HG03175 (cell line): ENCODE data around the gene SRPK3.
"Not testable (repeated sequence)": the region's sequence is repeated elsewhere in the genome, so short reads cannot be mapped to it uniquely, and the experiment has no call there.

ENCODE experiments used
- ATAC-seq: cut with Tn5 transposase; IDR thresholded peaks from one replicate; pipeline ENCODE4 v1.9.1; 2021; ENCODE audit warnings: mild to moderate bottlenecking, moderate library complexity; ENCODE audit not compliant: unreplicated experiment

SRPK3 gene

DNA sequence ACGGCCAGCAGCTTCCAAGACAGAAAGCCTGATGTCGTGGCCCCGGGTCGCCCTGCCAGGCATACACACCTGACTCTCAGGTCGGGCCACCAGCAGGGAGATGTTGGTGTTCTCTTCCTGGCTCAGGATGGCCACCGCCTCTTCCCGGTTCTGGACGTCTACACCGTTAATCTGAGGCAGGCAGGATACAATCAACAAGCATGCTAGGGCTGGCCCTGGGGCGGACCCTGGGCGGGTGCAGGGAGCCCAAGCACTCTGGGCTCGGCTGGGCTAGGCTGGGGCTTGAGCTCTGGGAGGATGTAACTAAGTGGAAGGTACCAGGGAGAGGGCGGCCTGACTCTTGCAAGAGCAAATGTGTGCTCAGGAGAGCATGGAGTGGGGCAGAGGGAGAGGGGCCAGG lies 24.6 kb downstream of the SRPK3 start:
- ATAC-seq, result no peak

DNA sequence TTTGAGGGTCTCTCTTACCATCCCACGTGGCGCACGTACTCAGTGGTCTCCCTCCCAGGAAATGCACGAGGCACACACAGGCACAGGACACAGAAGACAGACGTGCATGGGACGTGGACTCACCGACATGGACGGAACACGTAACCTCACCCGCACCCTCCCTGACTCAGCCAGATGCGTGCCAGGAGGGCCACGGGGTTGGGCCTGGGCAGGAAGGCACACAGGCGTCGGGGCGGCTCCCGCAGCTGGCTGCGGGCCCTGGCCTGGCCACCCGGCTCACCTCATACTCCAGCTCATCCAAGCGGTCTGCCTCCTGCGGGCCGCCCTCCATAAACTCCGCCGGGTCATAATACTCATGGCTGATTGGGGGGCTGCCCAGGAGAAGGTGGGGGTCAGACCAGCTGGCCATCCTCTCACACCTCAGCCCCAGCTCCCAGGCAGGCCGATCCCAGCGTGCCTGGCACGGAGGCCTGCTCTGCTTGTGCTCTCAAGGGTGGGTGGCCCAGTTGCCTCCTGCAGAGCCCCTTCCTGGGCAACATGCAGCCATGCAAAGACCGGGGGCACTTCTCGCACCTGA lies 26.2 kb downstream of the SRPK3 start:
- ATAC-seq, result no peak

DNA sequence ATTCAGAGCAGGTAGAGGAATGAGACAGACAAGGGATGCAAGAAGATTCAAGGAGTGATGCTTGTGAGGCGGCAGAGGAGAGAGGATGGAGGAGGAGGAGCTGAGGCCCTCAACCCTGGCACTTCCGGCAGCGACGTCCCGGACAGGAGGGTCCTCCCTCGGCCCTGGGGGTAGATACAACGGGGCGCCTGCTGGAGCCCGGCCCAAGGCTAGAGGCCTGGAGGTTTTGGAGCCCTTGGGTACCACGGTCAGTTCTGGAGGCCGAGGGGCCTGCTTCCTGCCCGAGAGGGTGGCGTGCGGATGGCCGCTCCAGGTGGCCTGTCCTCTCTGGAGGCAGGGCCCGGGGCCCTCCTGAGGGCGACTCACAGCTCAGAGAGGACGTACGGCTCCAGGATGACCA lies 27.1 kb downstream of the SRPK3 start:
- no peak for ATAC-seq

DNA sequence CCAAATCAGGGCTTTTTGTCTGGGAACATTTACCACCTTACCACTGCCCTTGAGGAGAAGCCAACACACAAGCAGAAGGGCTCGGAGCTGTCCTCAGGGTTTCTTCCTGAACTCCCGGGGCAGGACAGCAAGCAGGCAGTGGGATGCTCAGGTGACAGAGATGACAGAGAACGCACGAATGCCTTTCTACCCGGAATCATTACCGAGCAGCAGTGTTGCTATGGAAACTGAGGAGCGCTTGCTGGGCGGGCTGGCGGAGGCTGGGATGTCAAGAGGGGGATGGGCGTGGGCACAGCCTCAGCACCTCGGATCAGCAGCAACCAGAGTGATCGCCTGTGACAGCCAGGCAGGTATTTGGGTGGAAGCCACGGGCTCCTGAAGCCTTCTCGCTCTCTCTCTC lies 31.4 kb downstream of the SRPK3 start:
- no peak for ATAC-seq

DNA sequence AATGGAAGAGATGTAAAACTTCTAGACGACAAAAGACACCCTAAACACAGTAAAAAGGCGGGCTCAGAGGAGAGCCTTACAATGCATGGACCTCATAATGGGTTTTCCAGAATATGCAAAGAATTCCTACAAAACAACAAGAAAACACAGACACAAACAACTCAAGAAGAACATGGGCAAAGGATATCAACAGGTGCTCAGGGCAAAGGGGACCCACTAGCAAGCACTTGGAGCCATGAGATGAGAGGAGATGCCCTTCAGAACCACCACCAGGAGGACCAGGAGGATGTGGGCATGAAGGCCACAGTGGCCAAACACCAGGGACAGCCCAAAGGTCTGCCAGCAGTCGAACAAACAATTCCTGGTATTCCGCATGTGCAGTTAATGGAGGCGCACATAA lies 32.3 kb downstream of the SRPK3 start:
- no peak for ATAC-seq

DNA sequence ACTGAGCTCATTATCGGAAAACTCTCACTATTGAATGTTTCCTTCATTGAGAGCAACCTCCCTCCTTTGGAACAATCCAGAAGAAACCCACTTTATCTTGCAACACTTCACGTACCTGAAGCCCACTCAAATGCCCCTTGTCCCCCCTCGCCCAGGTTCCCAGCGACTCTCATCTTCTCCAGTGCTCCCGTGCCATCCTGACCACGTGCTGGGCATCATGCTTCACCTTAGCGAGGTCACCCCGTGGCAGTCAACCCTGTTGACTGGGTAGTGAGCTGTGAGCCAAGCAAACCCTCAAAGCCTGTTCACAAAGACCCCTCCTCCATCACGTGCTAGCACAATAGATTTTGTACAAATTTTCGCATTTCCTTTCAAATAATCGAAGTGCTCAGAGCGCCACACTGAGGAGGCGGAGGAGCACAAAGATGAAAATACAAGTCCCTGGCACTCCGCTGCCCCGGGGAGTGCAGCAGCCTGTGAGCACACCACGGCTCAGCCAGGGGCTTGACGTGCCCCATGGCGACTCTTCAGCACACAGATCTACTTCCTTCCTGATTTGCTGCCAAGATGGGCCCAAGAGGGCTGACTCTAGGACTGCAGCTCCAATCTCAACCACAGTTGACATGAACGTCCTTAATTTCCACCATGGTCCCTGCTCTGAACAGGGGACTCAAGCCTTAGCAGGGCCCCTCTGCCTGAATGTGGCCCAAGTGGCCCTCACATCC lies 33.9 kb downstream of the SRPK3 start:
- ATAC-seq, result no peak

DNA sequence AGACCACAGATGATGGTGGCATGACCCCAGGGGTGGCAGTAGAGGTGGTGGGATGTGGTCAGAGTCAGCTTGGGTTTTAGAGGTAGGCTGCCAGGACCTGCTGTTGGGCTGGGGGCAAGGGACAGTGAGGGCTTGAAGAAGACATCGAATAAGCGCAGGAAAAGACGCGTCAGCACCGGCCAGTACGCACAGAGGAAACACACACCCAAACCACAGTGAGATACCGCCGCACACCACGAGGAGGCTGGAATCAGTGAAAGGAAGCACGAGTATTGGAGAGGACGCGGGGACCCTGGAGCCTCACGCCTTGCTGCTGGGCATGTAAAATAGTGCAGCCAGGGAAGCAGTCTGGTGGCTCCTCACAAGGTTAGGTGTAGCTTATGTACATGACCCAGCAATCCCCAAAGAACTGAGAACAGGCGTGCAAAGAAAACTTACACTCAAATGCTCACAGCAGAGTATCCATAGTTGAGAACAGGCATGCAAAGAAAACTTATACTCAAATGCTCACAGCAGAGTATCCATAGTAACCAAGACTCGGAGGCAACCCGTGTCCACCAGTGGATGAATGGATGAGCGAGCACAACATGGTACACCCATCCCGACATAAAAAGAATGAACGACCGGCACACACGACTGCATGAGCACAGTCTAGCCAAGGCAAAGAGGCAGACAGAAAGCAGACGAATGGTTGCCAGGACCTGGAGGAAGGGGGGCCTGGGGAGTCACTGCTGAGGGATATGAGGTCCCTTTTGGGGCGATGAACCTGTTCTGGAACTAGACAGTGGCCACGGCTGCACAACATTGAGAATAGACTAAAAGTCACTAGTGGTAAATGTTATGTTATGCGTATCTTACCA lies 36.2 kb downstream of the SRPK3 start:
- ATAC-seq, result no peak

DNA sequence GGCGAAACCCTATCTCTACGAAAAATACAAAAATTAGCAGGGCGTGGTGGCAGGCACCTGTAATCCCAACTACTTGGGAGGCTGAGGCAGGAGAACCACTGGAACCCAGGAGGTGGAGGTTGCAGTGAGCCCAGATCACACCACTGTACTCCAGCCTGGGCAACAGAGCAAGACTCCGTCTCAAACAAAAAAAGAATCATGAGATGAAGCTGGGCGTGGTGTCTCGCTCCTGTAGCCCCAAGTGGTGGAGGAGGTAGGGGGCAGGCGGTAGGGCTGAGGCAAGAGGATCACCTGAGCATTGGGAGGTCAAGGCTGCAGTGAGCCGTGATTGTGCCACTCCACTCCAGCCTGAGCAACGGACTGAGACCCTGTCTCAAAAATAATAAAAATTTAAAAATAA lies 37.2 kb downstream of the SRPK3 start:
- not testable (repeated sequence) for ATAC-seq

DNA sequence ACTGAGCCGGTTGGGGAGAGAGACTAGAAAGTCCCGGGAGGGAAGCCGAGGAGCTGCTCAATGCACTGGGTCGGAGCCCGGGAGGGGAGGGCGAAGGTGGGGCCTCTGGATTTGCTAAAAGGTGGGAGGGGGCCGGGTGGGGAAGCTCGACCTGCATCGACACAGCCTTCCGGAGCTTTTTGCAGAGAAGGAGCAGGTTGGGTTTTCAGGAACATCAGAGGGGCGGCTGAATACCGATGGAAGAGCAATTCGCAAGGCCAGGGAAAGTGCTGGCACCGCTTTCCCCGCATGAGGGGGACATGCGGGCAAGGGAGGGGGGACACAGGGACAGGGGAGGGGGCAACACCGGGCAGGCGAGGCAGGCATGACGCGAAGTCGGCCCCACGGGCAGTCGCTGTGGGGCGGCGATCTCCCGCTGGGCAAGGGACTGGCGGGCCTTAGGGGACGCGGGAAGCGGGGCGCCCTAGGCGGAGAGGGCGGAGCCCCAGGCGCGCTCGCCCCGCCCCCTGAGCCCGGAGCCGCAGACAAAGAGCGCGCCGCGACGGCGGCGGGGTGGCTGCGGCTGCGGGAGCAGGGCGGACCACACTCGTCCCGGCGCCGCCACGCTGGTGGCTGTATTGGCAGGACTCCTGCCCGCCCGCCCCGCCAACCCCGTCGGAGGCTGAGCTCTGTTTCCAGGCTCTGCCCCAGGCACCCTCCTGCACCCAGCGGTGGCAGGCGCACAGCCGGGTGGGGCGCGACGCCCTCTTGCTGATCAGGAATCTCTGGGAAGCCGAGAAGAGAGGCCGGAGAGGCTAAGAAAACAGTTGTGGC lies 37.9 kb downstream of the SRPK3 start:
- ATAC-seq, result no peak

DNA sequence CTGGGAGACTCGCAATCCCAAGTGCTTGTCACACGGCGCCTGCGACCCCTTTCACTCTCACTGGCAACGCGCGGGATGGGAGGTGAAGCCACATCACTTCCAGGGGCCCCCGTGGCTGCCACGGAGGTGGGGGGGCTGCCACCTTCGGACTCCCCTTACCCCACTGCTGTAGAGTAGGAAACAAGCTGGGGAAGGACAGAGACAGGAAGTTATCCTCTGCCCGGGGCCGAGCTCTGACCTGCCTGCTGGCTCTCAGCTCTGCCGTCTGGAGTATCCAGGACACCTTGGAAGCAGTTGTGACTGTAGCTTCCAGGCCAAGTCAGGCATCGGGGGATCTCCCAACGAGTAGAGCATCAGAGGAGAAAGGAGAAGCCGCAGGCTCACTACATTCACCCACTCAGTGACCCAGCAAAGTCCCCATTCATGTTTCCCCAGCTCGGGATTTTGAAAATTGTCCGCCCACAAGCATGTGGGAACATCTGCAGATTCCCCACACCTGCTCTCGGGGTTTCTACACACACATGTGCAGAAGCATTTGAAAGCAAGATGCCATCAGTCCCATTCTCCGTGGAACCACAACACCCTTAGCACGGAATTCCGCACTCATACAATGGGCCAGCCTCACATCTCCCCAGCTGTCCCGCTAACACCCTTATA lies 38.7 kb downstream of the SRPK3 start:
- ATAC-seq, result no peak

DNA sequence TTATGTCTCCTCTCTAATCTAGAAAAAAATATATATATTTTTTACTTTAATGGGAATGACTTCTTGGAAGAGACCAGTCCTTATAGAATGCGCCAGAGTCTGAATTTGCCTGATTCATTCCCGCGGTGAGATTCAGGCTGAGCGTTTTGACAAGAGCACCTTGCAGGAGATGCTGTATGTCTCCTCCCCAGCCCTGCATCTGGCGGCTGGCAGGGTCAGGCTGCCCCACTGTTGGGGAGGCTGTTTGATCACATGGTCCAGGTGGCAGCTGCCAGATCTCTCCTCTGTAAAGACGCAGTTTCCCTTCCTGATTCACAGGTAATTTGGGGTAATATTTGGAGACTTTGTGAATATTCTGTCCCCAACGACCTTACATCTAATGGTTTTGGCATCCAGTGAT lies 39.8 kb downstream of the SRPK3 start:
- ATAC-seq, result no peak

DNA sequence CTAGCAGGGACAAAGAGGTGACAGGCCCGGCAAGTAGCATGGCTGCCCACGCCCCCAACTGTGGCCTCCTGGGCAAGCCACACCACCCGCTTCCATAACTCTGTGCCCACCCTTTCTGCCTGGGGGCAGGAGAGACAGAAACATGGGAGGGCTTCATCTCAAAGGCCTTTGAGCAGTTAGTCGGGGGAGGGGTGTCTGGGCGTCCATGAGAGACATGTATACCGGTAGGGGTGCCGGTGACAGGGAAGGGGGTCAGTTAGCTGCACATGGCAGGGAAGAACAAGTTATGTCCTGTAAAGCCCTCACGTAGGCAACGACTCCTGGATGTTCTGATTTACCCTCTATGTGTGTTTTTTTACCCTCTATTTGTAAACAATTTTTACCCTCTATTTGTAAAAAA lies 40.2 kb downstream of the SRPK3 start:
- no peak for ATAC-seq

DNA sequence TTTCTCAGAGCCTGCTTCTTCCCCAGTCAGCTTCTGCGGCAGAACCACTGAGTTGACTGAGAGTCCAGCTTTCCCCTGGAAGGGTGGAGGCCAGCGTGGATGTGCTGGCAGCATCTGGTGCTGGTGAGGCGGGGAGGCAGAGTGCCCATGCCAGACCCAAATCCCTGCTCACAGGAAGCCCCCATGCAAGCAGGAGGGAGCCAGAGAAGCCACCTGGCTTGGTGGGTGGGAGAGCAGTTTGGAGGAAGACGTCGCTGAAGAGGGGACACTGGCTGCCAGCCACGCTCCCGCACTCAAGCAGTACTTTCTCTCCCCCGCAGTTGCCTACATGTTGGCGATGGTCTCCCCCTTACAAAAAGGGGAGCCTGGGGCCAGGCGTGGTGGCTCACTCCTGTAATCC lies 43.5 kb downstream of the SRPK3 start:
- no peak for ATAC-seq

DNA sequence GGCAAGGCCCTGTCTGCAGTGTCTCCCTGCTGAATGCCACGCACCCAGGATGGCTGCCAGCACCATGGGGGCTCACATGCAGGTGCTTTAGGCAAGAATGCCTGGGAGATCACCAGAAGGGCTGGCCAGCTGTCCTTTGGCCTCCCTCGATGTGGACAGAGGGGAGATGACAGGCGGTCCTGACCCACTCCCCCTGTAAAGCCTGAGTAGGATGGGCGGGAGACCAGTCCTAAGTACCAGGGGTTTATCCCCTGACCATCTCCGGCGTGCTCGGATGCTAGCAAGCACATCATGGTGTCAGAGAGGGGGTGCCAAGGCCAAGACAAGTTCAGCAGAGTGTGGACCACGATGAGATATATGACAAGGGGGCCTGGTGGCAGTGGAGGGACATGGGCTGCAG lies 44.2 kb downstream of the SRPK3 start:
- ATAC-seq, result no peak

DNA sequence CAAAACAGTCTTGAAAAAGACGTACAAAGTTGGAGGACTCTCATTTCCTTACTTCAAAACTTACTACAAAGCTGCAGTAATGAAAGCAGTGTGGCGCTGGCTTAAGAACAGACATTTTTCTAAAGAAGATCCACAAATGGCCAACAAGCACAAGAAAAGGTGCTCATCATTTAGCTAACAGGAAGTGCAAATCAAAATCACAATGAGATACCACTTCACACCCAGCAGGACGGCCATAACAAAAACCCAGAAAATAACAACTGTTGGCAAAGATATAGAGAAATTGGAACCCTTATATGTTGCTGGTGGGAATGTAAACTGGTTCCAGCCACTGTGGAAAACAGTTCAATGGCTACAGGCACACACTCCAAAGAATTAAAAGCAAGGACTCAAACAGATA lies 46.2 kb downstream of the SRPK3 start:
- no peak for ATAC-seq

DNA sequence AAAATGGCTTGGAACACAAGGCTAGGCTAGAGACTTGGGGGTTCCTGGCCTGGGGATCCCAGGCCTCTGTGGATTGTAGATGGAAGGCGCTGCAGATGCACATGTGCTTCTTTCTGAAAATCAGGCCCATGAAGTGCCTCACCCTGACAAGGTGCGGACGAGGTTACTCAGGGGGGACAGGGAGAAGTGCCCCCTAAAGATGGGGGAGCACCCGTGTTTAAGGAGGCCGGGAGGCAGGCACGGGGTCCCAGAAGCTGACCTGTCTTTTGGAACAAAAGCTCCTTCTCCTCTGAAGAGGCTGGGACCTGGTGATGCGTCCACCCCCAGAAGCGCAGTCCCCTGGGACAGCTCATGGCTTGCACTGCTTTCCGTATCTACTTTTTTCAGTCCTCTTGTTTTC lies 47.1 kb downstream of the SRPK3 start:
- no peak for ATAC-seq

DNA sequence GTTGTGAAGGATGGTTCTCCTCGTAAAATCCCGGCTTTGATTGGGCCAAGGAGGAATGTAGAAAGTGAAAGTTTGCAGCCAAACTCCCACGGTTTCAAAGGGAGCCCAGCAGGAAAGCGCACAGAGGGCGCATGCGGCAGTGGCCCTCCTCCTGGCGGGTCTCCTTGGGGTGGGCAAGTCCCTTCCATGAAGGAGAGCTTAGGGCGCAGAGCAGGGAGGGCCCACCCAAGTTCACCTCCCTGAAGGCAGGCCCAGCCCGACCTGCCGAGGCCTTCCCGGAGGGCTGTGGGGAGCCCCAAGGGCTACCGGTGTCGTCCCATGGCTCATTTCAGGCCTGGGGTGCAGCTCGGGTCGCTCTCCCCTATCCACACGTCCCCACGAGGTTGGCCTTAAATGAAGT lies 47.5 kb downstream of the SRPK3 start:
- ATAC-seq, result no peak

DNA sequence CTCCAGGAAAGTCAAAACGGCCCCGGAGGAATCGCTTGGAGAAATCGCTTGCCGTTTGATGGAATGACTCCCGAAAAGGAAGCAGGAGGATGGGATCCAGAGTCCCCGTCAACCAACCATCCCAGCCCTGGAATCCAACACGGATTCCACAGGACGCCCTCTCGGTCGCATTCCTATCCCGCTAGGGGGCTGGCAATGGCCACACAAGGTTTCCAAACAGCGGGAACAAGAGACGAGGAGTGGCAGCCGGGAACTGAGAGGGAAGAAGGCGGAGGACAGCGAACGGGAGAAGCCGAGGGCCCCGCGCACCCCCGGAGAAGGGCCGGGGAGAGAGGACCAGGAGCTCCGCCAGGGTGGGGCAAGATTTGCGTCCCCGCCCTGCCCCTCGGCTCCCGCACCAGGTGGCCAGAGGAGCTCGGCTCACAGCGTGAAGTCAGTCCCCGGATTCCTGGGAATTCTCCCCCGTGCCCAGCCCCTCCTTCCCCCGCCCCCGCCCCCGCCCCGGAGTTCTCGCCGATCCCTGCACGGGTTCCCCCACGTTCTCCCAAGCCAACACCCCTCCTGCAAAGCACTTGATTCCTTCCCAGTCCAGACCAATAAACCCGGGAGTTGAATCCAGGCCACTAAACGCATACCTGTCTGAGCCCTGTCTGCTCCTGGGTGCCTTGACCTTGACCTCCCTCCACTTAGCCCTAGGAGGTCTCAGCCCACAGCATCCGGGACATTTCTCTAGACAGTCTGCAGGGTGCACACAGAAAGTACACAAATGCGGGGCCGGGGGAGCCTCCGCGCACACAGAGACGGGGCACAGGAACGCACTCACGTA lies 48.1 kb downstream of the SRPK3 start:
- ATAC-seq, result no peak

DNA sequence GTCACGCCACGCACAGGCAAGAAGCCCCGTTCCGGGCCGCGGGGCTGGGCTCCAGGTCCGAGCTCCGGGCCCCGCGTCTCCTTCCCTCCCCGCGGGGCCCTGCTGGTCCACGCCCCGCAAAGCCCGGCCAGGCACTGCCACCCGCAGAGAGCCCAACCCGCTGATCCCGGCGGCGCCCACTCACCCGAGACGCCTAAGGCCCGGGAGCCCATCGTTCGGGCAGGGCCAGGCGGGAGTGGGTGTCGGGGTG lies 48.6 kb downstream of the SRPK3 start:
- no peak for ATAC-seq
